A204.1 (cell line): ENCODE measurements around the gene ARHGAP35.

Experiments used
- FAIRE-seq: peaks from 2 replicates; lab custom pipeline; 2012; peaks lifted over from hg19 to GRCh38; lab: Jason Lieb, UNC

Gene ARHGAP35

GRCh38 chr19:46904114-46905060, 43.6 kb downstream of the ARHGAP35 start:
- FAIRE-seq: no peak

- FAIRE-seq: no peak
Observed at GRCh38 chr19:46906221-46906620, 45.4 kb downstream of the ARHGAP35 start.

DNA sequence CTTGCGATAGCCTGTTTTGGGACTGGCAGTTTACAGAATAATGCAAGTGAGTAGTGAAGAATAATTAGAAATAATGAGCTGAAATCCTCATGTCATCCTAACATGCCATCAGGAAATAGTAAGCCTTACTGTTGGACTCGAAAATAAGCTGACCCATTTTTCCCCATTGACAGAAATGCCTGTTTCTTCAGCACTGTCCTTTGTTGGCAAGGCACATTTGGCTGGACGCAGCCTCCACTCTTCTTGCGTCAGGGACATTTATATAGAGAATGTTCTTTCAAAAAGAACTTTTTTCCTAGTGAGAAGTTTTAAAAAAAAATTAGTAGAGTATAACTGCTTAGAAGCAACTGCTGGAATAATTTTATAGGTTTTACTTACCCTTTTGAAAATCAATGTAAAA, 47.1 kb downstream of the ARHGAP35 start:
- no peak for FAIRE-seq

- FAIRE-seq: no peak
Observed at GRCh38 chr19:46909356-46909755, 48.6 kb downstream of the ARHGAP35 start.
